Measurements from ENCODE around the gene GALK1.

GALK1 gene

DNA sequence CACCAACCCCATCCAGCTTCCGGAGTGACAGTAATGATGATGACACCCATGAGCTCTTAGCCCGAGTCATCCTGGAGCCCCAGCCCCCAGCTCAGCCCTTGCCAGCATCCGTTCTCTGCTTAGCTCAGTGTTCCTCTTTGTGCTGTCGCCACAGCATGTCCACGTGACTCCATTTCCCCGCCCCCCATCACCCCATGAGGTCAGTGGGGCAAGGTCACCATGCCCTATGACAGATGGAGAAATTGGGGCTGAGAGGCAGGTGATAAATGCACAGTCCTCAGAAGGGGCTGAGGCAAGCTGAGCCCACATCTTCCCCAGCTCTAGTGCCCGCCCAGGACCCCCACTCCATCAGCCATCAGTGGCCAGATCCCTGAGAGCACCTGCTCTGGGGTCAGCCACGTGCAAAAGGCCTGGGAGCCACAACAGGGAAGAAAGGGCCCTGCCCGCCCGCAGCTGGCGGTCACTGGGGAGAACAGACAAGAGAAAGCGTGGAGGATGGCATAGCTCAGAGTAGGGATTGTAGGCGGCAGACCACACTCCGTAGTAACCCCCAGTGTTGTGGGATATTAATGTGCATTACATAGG lies 26.7 kb downstream of the GALK1 start:
- Histone ChIP-seq H3K9me3 (ENCODE audit: insufficient read depth, low read depth, low read length) (no peaks in the 10 kb centered on the region), H3F3A (ENCODE audit: low read depth) (no peaks in the 10 kb centered on the region), H3K36me3 (ENCODE audit: insufficient read depth, low read length) (no peaks in the 10 kb centered on the region), H3K4me2 (ENCODE audit: low read depth, low read length, poor library complexity, severe bottlenecking) (no peak overlapping the region), H3K27me3 (ENCODE audit: insufficient read depth, low read length, poor library complexity, severe bottlenecking) (no peaks in the 10 kb centered on the region), H3K79me2 (ENCODE audit: insufficient read depth, low read length) (no peaks in the 10 kb centered on the region), H2AFZ (ENCODE audit: low read length) (no peak overlapping the region), H4K20me1 (ENCODE audit: insufficient read depth, low read length, poor library complexity, severe bottlenecking) (no peaks in the 10 kb centered on the region), H3K9me2 (replicated peaks; ENCODE audit: low read depth, low read length) (no peaks in the 10 kb centered on the region), H3K4me1 (ENCODE audit: insufficient read depth, low read length, poor library complexity, severe bottlenecking) (no peaks in the 10 kb centered on the region), H3K9ac (ENCODE audit: low read depth, low read length, poor library complexity, severe bottlenecking) (no peak overlapping the region), H3K4me3 (ENCODE audit: low read length, poor library complexity, severe bottlenecking) (no peak overlapping the region)
- TF ChIP-seq, protein P1, sequence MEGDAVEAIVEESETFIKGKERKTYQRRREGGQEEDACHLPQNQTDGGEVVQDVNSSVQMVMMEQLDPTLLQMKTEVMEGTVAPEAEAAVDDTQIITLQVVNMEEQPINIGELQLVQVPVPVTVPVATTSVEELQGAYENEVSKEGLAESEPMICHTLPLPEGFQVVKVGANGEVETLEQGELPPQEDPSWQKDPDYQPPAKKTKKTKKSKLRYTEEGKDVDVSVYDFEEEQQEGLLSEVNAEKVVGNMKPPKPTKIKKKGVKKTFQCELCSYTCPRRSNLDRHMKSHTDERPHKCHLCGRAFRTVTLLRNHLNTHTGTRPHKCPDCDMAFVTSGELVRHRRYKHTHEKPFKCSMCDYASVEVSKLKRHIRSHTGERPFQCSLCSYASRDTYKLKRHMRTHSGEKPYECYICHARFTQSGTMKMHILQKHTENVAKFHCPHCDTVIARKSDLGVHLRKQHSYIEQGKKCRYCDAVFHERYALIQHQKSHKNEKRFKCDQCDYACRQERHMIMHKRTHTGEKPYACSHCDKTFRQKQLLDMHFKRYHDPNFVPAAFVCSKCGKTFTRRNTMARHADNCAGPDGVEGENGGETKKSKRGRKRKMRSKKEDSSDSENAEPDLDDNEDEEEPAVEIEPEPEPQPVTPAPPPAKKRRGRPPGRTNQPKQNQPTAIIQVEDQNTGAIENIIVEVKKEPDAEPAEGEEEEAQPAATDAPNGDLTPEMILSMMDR (conservative IDR thresholded peaks at IDR 0.05; ENCODE audit: low read length), result no peak
- no peak for TF ChIP-seq EZH2phosphoT487 (IDR thresholded peaks at IDR 0.05; ENCODE audit: borderline replicate concordance)

DNA sequence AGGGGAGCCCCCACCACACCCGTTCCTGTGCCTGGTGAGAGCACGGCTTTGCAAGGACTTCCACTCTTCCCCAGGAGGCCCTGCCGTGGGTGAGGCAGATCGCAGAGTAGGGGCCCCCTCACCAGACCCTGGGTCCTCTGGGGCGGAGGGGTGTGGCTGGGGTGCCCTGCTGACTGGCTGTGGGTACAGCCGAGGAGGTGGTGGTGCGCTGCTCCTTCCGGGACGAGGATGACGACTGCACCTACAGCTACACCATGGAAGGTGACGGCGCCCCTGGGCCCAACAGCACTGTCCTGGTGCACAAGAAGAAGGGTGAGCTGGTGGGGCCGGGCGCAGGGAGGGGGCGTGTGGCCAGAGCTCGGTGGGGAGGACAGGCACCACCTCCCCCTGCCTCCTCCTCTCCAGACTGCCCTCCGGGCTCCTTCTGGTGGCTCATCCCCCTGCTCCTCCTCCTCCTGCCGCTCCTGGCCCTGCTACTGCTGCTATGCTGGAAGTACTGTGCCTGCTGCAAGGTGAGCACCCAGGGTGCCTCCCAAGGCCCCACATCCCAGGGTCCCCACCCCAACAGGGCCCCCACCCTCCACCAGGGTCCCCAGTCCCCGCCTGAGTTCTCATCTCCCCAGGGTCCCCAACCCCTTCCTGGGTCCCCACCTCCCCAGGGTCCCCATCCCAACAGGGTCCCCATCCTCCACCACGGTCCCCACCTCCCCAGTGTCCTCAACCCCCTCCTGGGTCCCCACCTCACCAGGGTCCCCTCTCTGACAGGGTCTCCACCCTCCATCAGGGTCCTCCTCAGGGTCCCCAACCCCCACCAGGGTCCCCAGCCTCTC lies 27.6 kb downstream of the GALK1 start:
- H3K4me2 ChIP-seq (ENCODE audit: low read depth, low read length, poor library complexity, severe bottlenecking), result no peak overlapping the region
- no peaks in the 10 kb centered on the region for H3K9me3 ChIP-seq (ENCODE audit: insufficient read depth, low read depth, low read length)
- no peaks in the 10 kb centered on the region for H3K4me1 ChIP-seq (ENCODE audit: insufficient read depth, low read length, poor library complexity, severe bottlenecking)
- H3K9me2 ChIP-seq (replicated peaks; ENCODE audit: low read depth, low read length), result no peaks in the 10 kb centered on the region
- H2AFZ ChIP-seq (ENCODE audit: low read length), result no peak overlapping the region
- no peaks in the 10 kb centered on the region for H3K36me3 ChIP-seq (ENCODE audit: insufficient read depth, low read length)
- no peaks in the 10 kb centered on the region for H3K79me2 ChIP-seq (ENCODE audit: insufficient read depth, low read length)
- TF ChIP-seq, protein P1 (conservative IDR thresholded peaks at IDR 0.05; ENCODE audit: low read length), result no peak
- TF ChIP-seq EZH2phosphoT487 (IDR thresholded peaks at IDR 0.05; ENCODE audit: borderline replicate concordance), result no peak
- no peaks in the 10 kb centered on the region for H3F3A ChIP-seq (ENCODE audit: low read depth)
- H4K20me1 ChIP-seq (ENCODE audit: insufficient read depth, low read length, poor library complexity, severe bottlenecking), result no peaks in the 10 kb centered on the region
- no peak overlapping the region for H3K4me3 ChIP-seq (ENCODE audit: low read length, poor library complexity, severe bottlenecking)
- no peak overlapping the region for H3K9ac ChIP-seq (ENCODE audit: low read depth, low read length, poor library complexity, severe bottlenecking)
- H3K27me3 ChIP-seq (ENCODE audit: insufficient read depth, low read length, poor library complexity, severe bottlenecking), result no peaks in the 10 kb centered on the region

DNA sequence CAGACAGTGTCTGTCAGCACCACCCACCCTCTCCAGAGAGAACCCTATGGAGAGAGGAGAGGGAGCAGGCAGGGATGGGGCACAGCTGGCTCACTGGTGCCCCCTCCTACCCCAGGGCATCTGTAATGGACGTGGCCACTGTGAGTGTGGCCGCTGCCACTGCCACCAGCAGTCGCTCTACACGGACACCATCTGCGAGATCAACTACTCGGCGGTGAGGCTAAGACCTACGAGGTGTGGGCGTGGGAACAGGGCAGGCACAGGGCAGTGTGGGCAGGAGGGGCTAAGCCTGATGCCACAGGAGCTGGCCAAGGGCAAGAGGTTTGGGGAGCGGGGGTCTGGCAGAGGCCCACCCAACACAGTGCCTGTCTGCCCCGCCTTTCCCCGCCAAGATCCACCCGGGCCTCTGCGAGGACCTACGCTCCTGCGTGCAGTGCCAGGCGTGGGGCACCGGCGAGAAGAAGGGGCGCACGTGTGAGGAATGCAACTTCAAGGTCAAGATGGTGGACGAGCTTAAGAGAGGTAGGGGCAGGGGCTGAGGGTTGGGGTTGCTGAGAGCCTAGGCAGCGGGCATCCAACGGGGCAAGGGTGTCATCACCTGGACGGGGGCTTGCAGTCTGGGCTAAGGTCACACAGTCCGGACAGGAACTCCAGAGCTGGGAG lies 28.7 kb downstream of the GALK1 start:
- no peak for TF ChIP-seq EZH2phosphoT487 (IDR thresholded peaks at IDR 0.05; ENCODE audit: borderline replicate concordance)
- TF ChIP-seq, protein P1 (conservative IDR thresholded peaks at IDR 0.05; ENCODE audit: low read length), result no peak

More for the DNA sequence above, 28.7 kb downstream of the GALK1 start:
- Histone ChIP-seq H3K79me2 (ENCODE audit: insufficient read depth, low read length) (no peaks in the 10 kb centered on the region), H3K9me3 (ENCODE audit: insufficient read depth, low read depth, low read length) (no peaks in the 10 kb centered on the region), H3K4me2 (ENCODE audit: low read depth, low read length, poor library complexity, severe bottlenecking) (no peak overlapping the region), H4K20me1 (ENCODE audit: insufficient read depth, low read length, poor library complexity, severe bottlenecking) (no peaks in the 10 kb centered on the region), H3K9ac (ENCODE audit: low read depth, low read length, poor library complexity, severe bottlenecking) (no peak overlapping the region), H3K9me2 (replicated peaks; ENCODE audit: low read depth, low read length) (no peaks in the 10 kb centered on the region), H2AFZ (ENCODE audit: low read length) (no peak overlapping the region), H3K4me1 (ENCODE audit: insufficient read depth, low read length, poor library complexity, severe bottlenecking) (no peaks in the 10 kb centered on the region), H3K36me3 (ENCODE audit: insufficient read depth, low read length) (no peaks in the 10 kb centered on the region), H3K27me3 (ENCODE audit: insufficient read depth, low read length, poor library complexity, severe bottlenecking) (no peaks in the 10 kb centered on the region), H3K4me3 (ENCODE audit: low read length, poor library complexity, severe bottlenecking) (no peak overlapping the region), H3F3A (ENCODE audit: low read depth) (no peaks in the 10 kb centered on the region)

All from Loucy (cell line).